Raji (cell line): ENCODE measurements around the gene MAP4K2.
A peak's percentile ranks its signal among the peaks of the same experiment; 100 is the strongest.

Source experiments
- POLR2A ChIP-seq: IDR thresholded peaks from 2 replicates; pipeline ENCODE4 v1.6.1; 2011; ENCODE audit warnings: low read depth, low read length, control low read depth; ENCODE audit not compliant: insufficient read depth

Gene MAP4K2

DNA sequence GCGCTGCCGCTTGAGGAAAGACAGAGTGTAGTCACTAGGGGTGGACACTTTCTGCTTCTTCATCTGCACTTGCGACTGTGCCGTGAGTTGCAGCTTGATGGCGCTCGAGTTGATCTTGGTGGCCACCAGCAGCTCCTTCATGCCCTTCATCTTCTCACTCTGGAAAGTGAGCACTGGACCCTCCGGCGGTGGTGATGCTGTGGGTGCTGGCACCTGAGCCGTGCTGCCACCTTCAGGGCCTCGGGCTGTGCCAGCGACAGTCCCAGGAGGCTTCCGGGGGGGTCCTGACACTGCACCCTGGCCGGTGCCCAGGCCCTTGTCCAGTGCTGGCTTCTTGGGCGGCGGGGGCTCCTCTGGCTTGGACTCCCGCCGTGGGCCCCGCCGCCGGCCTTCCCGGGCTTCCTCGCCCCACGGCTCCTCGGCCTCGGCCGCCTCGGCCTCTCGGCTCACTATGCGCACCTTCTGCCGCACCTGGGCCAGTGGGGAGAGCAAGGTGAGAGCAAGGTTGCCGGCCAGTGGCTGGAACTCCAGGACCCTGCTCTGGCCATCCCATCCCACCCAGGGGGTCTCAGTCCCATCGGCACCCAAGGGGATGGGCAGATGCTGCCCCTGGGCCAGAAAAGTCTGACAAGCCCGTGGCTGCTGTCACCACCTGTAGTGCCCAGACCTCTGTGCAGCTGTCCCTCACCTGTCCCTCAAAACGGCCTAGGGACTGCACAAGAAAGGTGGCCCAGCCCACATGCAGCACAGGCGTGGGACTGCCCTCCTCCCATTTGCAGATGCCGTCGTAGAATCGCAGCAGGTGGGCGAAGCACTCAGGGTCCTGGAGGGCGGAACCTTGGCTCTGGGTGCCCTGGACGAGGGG, 1.6 kb upstream of the MAP4K2 start:
- no peak for TF ChIP-seq POLR2A

GRCh38 chr11:64803846-64804345, 882 bp upstream of the MAP4K2 start:
- no peak for TF ChIP-seq POLR2A

DNA sequence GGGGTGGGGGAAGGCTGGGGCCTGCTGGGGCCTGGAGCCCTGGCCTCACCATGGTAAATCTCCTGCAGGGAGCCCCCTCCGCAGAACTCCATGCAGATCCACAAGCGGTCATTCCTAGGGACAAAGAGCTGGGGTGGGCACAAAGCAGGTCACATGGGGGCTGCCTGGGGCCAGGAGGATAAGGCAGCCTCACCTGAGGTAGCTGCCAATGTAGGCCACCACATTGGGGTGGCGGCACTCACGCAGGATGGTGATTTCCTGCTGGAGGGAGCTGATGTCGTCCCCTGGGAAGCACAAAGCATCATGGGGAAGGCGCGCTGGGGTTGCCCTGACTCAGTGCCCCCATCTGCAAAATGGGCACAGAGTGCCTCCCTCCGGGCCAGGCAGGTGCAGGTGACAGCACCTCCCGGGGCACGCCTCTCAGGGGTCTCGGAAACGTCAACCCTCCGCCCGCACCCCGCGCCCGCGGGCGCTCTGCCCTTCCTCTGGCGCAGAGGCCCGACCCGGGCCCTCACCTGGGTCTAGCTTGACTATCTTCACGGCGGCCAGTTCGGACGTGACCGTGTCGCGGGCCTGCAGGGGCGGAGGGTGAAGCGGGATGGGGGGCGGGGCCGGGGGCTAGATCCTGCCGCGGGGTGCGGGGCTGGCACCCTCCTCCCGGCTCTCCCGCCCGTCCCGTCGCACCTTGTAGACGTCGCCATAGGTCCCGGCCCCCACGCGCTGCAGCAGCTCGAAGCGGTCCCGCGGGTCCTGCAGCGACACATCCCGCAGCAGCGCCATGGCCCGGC, 450 bp downstream of the MAP4K2 start:
- TF ChIP-seq POLR2A = peak; percentile 63

- TF ChIP-seq POLR2A = no peak
Measured at GRCh38 chr11:64801561-64802369, 1.2 kb downstream of the MAP4K2 start.

GRCh38 chr11:64801158-64801464, 1.9 kb downstream of the MAP4K2 start:
- TF ChIP-seq POLR2A = no peak

DNA sequence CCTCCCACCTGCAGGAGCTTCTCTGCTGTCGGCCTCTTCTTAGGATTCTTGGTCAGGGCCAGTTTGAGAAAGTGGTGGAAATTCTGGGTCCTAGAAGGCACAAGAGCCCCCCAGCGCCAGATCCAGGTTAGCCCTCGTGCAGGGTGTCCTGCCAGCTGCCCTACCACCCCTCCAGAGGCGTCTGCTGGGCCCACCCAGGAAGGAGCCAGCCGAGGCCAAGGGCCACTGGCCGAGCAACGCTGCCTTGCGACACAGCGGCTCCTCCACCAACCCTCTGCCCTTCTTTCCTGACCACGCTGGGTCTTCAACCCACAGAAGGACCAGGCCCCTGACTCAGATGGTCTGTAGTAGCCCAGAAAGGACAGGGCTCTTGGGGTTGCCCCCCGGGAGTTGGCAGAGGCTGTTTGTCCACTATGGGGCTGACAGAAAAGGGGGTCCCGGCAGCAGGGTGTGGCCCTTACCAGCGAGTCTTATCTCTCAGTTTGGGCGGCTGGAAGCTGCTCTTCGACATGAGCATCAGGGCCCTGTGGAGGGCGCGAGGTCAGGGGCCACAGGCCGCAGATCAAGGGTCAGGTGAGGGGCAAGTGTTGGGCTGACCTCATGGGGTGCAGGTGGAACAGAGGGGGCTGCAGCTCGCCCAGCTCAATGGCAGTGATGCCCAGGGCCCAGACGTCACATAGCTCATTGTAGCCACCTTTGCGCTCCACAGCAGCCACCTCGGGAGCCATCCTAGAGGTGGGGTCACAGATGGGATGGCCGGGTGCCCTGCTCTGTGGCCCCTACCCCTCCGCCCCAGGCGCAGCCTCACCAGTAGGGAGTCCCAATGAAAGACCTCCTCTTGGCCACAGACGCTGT, 2.5 kb downstream of the MAP4K2 start:
- TF ChIP-seq POLR2A = no peak

DNA sequence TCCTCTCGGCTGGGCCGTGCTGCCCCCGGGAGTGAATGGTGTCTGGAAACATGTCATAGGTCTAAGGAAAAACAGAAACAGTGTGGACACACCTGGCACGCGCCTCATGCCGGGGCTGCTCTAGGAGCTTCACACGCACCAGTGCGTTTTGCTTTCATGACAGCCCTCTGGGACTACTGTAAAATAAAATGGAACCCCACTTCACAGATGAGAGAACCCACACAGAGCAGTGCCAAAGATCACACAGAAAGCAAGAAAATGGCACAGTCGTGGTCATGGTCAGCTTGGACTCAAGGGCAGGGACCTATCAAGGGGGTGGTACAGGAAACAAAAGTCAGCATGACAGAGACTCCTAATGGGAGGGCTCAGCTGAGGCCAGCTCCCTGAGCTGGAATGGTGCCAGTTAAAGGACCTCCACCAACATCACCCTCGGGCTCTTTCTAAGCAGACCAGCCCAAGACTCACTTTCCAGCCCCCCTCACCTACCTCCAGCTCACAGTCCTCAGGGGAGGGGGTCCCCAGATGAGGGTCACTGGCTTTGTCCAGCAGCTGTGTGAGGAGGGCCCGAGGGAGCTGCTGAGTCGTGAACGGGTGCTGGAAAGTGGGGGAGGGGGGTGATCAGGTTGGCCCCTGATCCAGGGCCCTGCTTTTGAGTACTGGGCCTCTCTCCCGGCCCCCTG, 3.3 kb downstream of the MAP4K2 start:
- no peak for TF ChIP-seq POLR2A

- no peak for TF ChIP-seq POLR2A
Measured at GRCh38 chr11:64799256-64799622, 3.8 kb downstream of the MAP4K2 start.

GRCh38 chr11:64796757-64797541, 6.1 kb downstream of the MAP4K2 start:
- TF ChIP-seq POLR2A = no peak

DNA sequence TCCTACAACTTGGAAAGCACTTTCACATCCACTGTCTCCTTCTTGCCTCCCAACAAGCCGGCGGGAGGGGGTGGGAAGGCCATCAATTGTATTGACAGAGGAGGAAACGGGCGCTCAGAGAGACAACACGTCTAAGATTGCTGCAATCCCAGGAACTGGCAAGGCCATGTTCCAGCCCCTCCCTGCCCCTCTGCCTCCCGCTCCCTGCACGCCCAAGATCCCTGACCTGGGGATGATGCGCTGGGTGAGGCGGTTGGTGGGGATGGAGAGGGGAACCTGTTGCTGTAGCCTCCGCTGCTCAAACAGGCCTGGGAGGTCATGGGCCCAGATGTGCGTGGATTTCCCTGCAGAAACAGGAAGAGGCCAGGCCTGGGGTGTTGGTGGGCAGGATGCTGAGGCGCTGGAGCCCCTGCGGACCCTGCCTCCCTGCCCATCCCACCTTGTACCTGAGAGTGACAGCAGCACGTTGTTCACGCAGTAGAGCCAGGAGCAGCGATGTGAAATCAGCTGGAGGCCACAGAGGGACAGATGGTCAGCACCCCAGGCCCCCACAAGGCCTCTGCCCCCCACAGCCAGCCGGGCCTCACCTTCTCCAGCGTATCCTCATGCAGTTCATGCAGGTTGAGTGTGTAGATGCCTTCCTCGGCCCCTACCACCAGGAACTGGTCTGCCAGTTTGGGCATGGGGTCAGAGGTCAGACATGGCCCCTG, 6.8 kb downstream of the MAP4K2 start:
- TF ChIP-seq POLR2A = no peak

GRCh38 chr11:64794526-64794925, 8.5 kb downstream of the MAP4K2 start:
- no peak for TF ChIP-seq POLR2A

- no peak for TF ChIP-seq POLR2A
Measured at GRCh38 chr11:64793271-64794160, 9.5 kb downstream of the MAP4K2 start.
